GM18505 (cell line): ENCODE data around the gene ZNF346.
A peak's percentile ranks its signal among the peaks of the same experiment; 100 is the strongest.
"Not testable (repeated sequence)": the region's sequence is repeated elsewhere in the genome, so short reads cannot be mapped to it uniquely, and the experiment has no call there.

ENCODE experiments used
- ATAC-seq: cut with Tn5 transposase; IDR thresholded peaks from one replicate; pipeline ENCODE4 v1.9.1; 2021; ENCODE audit not compliant: unreplicated experiment
- POLR2A ChIP-seq: IDR thresholded peaks from 4 replicates; pipeline ENCODE4 v1.6.1; 2011; ENCODE audit warnings: borderline replicate concordance; ENCODE audit not compliant: insufficient read depth, insufficient read length; ENCODE audit errors: extremely low read depth

Gene ZNF346

GRCh38 chr5:177022386-177023302 lies at the start of gene ZNF346:
Gene ZNF346 (plus strand): TSS chr5:177022696. CDS start chr5:177022739, 43 bp downstream.
- ATAC-seq: peak; percentile 92
- TF ChIP-seq POLR2A: peak; percentile 89

- no peak for ATAC-seq
- no peak for TF ChIP-seq POLR2A
These were observed 42.8 kb upstream of the ZNF346 start for GRCh38 chr5:176979669-176980068.

- ATAC-seq: no peak
- no peak for TF ChIP-seq POLR2A
These were observed 41.7 kb upstream of the ZNF346 start for GRCh38 chr5:176980818-176981217.

GRCh38 chr5:176983112-176983511 lies 39.4 kb upstream of the ZNF346 start:
- ATAC-seq: not testable (repeated sequence)

GRCh38 chr5:176983593-176983992 lies 38.9 kb upstream of the ZNF346 start:
- ATAC-seq: not testable (repeated sequence)

GRCh38 chr5:176984176-176984575 lies 38.3 kb upstream of the ZNF346 start:
- ATAC-seq: not testable (repeated sequence)

- TF ChIP-seq POLR2A: no peak
- ATAC-seq: no peak
These were observed 37.0 kb upstream of the ZNF346 start for GRCh38 chr5:176985516-176985915.

- no peak for ATAC-seq
- no peak for TF ChIP-seq POLR2A
These were observed 36.2 kb upstream of the ZNF346 start for GRCh38 chr5:176986280-176986679.

GRCh38 chr5:176987583-176987982 lies 34.9 kb upstream of the ZNF346 start:
- no peak for TF ChIP-seq POLR2A
- ATAC-seq: no peak

- not testable (repeated sequence) for ATAC-seq
These were observed 29.4 kb upstream of the ZNF346 start for GRCh38 chr5:176993081-176993480.

GRCh38 chr5:176994460-176995121 lies 27.9 kb upstream of the ZNF346 start:
- TF ChIP-seq POLR2A: no peak
- no peak for ATAC-seq

GRCh38 chr5:176995122-176995490 lies 27.4 kb upstream of the ZNF346 start:
- ATAC-seq: no peak
- TF ChIP-seq POLR2A: no peak

- TF ChIP-seq POLR2A: no peak
- ATAC-seq: peak; percentile 43
These were observed 26.4 kb upstream of the ZNF346 start for GRCh38 chr5:176995896-176996767.

- TF ChIP-seq POLR2A: no peak
- ATAC-seq: no peak
These were observed 25.7 kb upstream of the ZNF346 start for GRCh38 chr5:176996780-176997179.
